T-cell (primary cell): ENCODE results near the gene SYT2. TPM values are rescaled to one million over a fixed set of nuclear protein-coding genes. Genes with fewer than 3 reads are reported as not detected.

Source experiments
- ATAC-seq, 4 experiments: fragments of 200-7000 bp in 3 of 4; fragments of 150-1000 bp in 1 of 4; cut with Tn5 transposase; replicated peaks in 1 of 4; 1 replicate in 3 of 4; 2 replicates in 1 of 4; pipeline ENCODE4 v1.10.0; 2021; ENCODE audit warnings: moderate library complexity in 3 of 4, mild to moderate bottlenecking in 2 of 4, moderate number of reproducible peaks in 1 of 4
- CTCF ChIA-PET, 2 donors: fragments of 300-600 bp; sonication (Branson Sonifier 250); formaldehyde crosslinking; loops; one replicate each; lab custom pipeline; 2022; ENCODE audit warnings: antibody characterized with exemption in 2 of 2; lab: Charles Lee
- POLR2A ChIA-PET, 2 donors: fragments of 300-600 bp; sonication (Branson Sonifier 250); formaldehyde crosslinking; loops; one replicate each; lab custom pipeline; 2022; ENCODE audit warnings: antibody characterized with exemption in 2 of 2; lab: Charles Lee
- DNase-seq, 35 experiments: peaks; one replicate each; pipeline versions ENCODE4 v3.0.0 to v3.0.0-alpha.2; 2013 to 2023
- H3K27ac ChIP-seq: one replicate; pipeline ENCODE4 v1.5.1; 2013; ENCODE audit warnings: low read length
- H3K27me3 ChIP-seq, 2 experiments: replicated peaks in 1 of 2; 1 replicate in 1 of 2; 2 replicates in 1 of 2; pipeline versions ENCODE4 v1.6.1 to v1.7.0; 2013; ENCODE audit warnings: low read length in 1 of 2, mixed read lengths in 1 of 2; ENCODE audit not compliant: control insufficient read depth in 2 of 2, insufficient read depth in 2 of 2; ENCODE audit errors: extremely low read depth in 1 of 2
- H3K36me3 ChIP-seq, 2 donors: 1 replicate in 1 of 2; 2 replicates in 1 of 2; pipeline versions ENCODE4 v1.6.1 to v1.7.0; 2013; ENCODE audit warnings: low read length in 1 of 2; ENCODE audit not compliant: control insufficient read depth in 2 of 2, insufficient read depth in 1 of 2; ENCODE audit errors: extremely low read depth in 1 of 2
- H3K4me1 ChIP-seq, 2 experiments: 1 replicate in 1 of 2; 2 replicates in 1 of 2; pipeline versions ENCODE4 v1.6.1 to v1.7.0; 2013; ENCODE audit warnings: low read length in 2 of 2, mixed read lengths in 1 of 2; ENCODE audit not compliant: insufficient read depth in 2 of 2, control insufficient read depth in 1 of 2; ENCODE audit errors: extremely low read depth in 1 of 2
- H3K4me3 ChIP-seq, 2 donors: 1 replicate in 1 of 2; 2 replicates in 1 of 2; pipeline versions ENCODE4 v1.5.1 to v1.7.0; 2013; ENCODE audit warnings: mild to moderate bottlenecking in 2 of 2, low read length in 1 of 2, moderate library complexity in 1 of 2; ENCODE audit not compliant: control insufficient read depth in 1 of 2; ENCODE audit errors: extremely low read depth in 1 of 2
- H3K9me3 ChIP-seq: 2 replicates; pipeline ENCODE4 v1.7.0; 2013
- H3K27ac Mint-ChIP-seq, 2 donors: one replicate each; pipeline ENCODE4 v1.8.0; 2020 to 2021; ENCODE audit warnings: mild to moderate bottlenecking in 2 of 2, mixed read lengths in 2 of 2
- H3K27me3 Mint-ChIP-seq, 2 donors: one replicate each; pipeline ENCODE4 v1.8.0; 2021 to 2022; ENCODE audit warnings: mixed read lengths in 2 of 2
- H3K36me3 Mint-ChIP-seq: one replicate; pipeline ENCODE4 v1.8.0; 2021; ENCODE audit warnings: mixed read lengths
- H3K4me1 Mint-ChIP-seq, 3 donors: one replicate each; pipeline ENCODE4 v1.8.0; 2020 to 2022; ENCODE audit warnings: mixed read lengths in 3 of 3, mild to moderate bottlenecking in 1 of 3
- H3K4me3 Mint-ChIP-seq, 3 donors: one replicate each; pipeline ENCODE4 v1.8.0; 2020 to 2022; ENCODE audit warnings: mild to moderate bottlenecking in 3 of 3, mixed read lengths in 3 of 3, moderate library complexity in 3 of 3
- H3K9me3 Mint-ChIP-seq, 3 donors: one replicate each; pipeline ENCODE4 v1.8.0; 2020 to 2022; ENCODE audit warnings: mixed read lengths in 3 of 3
- WGBS: methylation state at CpG from one replicate; pipeline ENCODE4 v1.1.5; 2013; ENCODE audit warnings: missing lambda C conversion rate; ENCODE audit not compliant: insufficient coverage; 5-methylcytosine and 5-hydroxymethylcytosine counted together
- total RNA-seq, 35 experiments: library from RNA in 6 of 35; stranded (reverse) in 6 of 35; fragments of 120-200 nt in 1 of 35; gene quantifications; one replicate each; pipeline versions ENCODE4 v1.2.1 to v1.2.4 and lab custom pipeline; 2013 to 2026

Gene SYT2
- total RNA-seq, 5 donors from 2014 or later (not counting 1 experiment from before 2014, with no cell fraction given): 0.03 to 0.07 (median 0.06) TPM; not detected in 2

- Histone ChIP-seq H3K4me1 (no peaks in the 10 kb centered on the region), H3K36me3 (no peaks in the 10 kb centered on the region), H3K27me3 (peaks cover 0 to 43% of the 10 kb centered on the region in 2 experiments), H3K27ac (no peak overlapping the region), H3K4me3 (no peak overlapping the region), H3K9me3 (no peaks in the 10 kb centered on the region)
- Mint-ChIP-seq H3K27ac (no peak overlapping the region), H3K27me3 (peaks cover 49 to 68% of the 10 kb centered on the region in 2 donors), H3K9me3 (peaks cover 2 to 4% (median 4%) of the 10 kb centered on the region in 3 donors), H3K4me1 (no peaks in the 10 kb centered on the region), H3K36me3 (no peaks in the 10 kb centered on the region), H3K4me3 (no peak overlapping the region)
- 70% methylated on average over 1 of the region's 2 CpGs for WGBS
- ChIA-PET POLR2A (no interaction called here), CTCF (interaction anchor here in 1 of 2 donors (0.6 to 0.9 kb wide), 2 partner anchors 33 to 193 kb away, joined by 3 read pairs; no protein-coding TSS in a partner anchor)
- no peak for ATAC-seq
- DNase-seq: no peak
Measured at GRCh38 chr1:202691816-202692215, 18.4 kb downstream of the SYT2 start.

GRCh38 chr1:202689493-202690342 lies 20.5 kb downstream of the SYT2 start:
- Mint-ChIP-seq H3K4me3 (no peak overlapping the region), H3K27ac (no peak overlapping the region), H3K4me1 (no peaks in the 10 kb centered on the region), H3K9me3 (peaks cover 2 to 4% (median 4%) of the 10 kb centered on the region in 3 donors), H3K27me3 (peaks cover 36 to 58% of the 10 kb centered on the region in 2 donors), H3K36me3 (no peaks in the 10 kb centered on the region)
- Histone ChIP-seq H3K4me1 (no peaks in the 10 kb centered on the region), H3K9me3 (no peaks in the 10 kb centered on the region), H3K4me3 (no peak overlapping the region), H3K27ac (no peak overlapping the region), H3K27me3 (peaks cover 0 to 40% of the 10 kb centered on the region in 2 experiments), H3K36me3 (no peaks in the 10 kb centered on the region)
- POLR2A ChIA-PET: no interaction called here
- no peak for ATAC-seq
- 69% methylated on average over 5 of the region's 9 CpGs for WGBS
- no peak for DNase-seq
- CTCF ChIA-PET: no interaction called here

- ChIA-PET CTCF (interaction anchor here in 1 of 2 donors (0.8 kb wide), 1 partner anchor 13 kb away, joined by 4 read pairs; no protein-coding TSS in a partner anchor), POLR2A (no interaction called here)
- Histone ChIP-seq H3K9me3 (no peaks in the 10 kb centered on the region), H3K27me3 (peaks cover 0 to 39% of the 10 kb centered on the region in 2 experiments), H3K36me3 (no peaks in the 10 kb centered on the region), H3K4me3 (no peak overlapping the region), H3K4me1 (no peaks in the 10 kb centered on the region), H3K27ac (no peak overlapping the region)
- Mint-ChIP-seq H3K36me3 (no peaks in the 10 kb centered on the region), H3K4me3 (no peak overlapping the region), H3K9me3 (peaks cover 2 to 4% (median 4%) of the 10 kb centered on the region in 3 donors), H3K27me3 (peaks cover 34 to 54% of the 10 kb centered on the region in 2 donors), H3K4me1 (no peaks in the 10 kb centered on the region), H3K27ac (no peak overlapping the region)
- no CpG with 5 or more reads among the region's 3 CpGs for WGBS
- DNase-seq (no peak), ATAC-seq (no peak)
Measured at GRCh38 chr1:202689082-202689481, 21.2 kb downstream of the SYT2 start.

- CTCF ChIA-PET: interaction anchor here in 1 of 2 donors (0.8 kb wide), 1 partner anchor 13 kb away, joined by 4 read pairs; no protein-coding TSS in a partner anchor
Measured at GRCh38 chr1:202688401-202688800, 21.9 kb downstream of the SYT2 start.

GRCh38 chr1:202687798-202688197 lies 22.5 kb downstream of the SYT2 start:
- H3K27me3 ChIP-seq: peaks cover 0 to 35% of the 10 kb centered on the region in 2 experiments
- Mint-ChIP-seq H3K9me3 (no peaks in the 10 kb centered on the region), H3K27me3 (peaks cover 40 to 46% of the 10 kb centered on the region in 2 donors)

More at GRCh38 chr1:202688401-202688800, 21.9 kb downstream of the SYT2 start:
- ATAC-seq: no peak
- H3K27ac ChIP-seq: no peak overlapping the region
- DNase-seq: no peak
- Mint-ChIP-seq H3K4me1 (no peaks in the 10 kb centered on the region), H3K9me3 (peaks cover 2 to 4% (median 4%) of the 10 kb centered on the region in 3 donors), H3K27ac (no peak overlapping the region), H3K36me3 (no peaks in the 10 kb centered on the region), H3K4me3 (no peak overlapping the region), H3K27me3 (peaks cover 35 to 50% of the 10 kb centered on the region in 2 donors)
- POLR2A ChIA-PET: no interaction called here
- WGBS: 49% methylated on average over 3 of the region's 7 CpGs
- no peaks in the 10 kb centered on the region for H3K36me3 ChIP-seq
- peaks cover 0 to 35% of the 10 kb centered on the region in 2 experiments for H3K27me3 ChIP-seq
- no peak overlapping the region for H3K4me3 ChIP-seq
- no peaks in the 10 kb centered on the region for H3K9me3 ChIP-seq
- no peaks in the 10 kb centered on the region for H3K4me1 ChIP-seq

GRCh38 chr1:202687370-202687769 lies 22.9 kb downstream of the SYT2 start:
- Mint-ChIP-seq H3K4me1 (no peaks in the 10 kb centered on the region), H3K27me3 (peaks cover 44 to 51% of the 10 kb centered on the region in 2 donors), H3K9me3 (no peaks in the 10 kb centered on the region), H3K36me3 (no peaks in the 10 kb centered on the region), H3K27ac (no peak overlapping the region), H3K4me3 (no peak overlapping the region)
- ChIA-PET CTCF (no interaction called here), POLR2A (interaction anchor here in 1 of 2 donors (0.6 kb wide), 1 partner anchor 176 kb away, joined by 5 read pairs; no protein-coding TSS in a partner anchor)
- Histone ChIP-seq H3K36me3 (no peaks in the 10 kb centered on the region), H3K27me3 (peaks cover 0 to 35% of the 10 kb centered on the region in 2 experiments), H3K4me3 (no peak overlapping the region), H3K9me3 (no peaks in the 10 kb centered on the region), H3K27ac (no peak overlapping the region), H3K4me1 (no peaks in the 10 kb centered on the region)
- 82% methylated on average over 7 of the region's 11 CpGs for WGBS
- DNase-seq (no peak), ATAC-seq (no peak)

More at GRCh38 chr1:202687798-202688197, 22.5 kb downstream of the SYT2 start:
- no peaks in the 10 kb centered on the region for H3K36me3 Mint-ChIP-seq
- ATAC-seq (no peak), DNase-seq (no peak)
- H3K4me1 Mint-ChIP-seq: no peaks in the 10 kb centered on the region
- WGBS: 83% methylated on average over 1 of the region's 3 CpGs
- H3K4me3 ChIP-seq: no peak overlapping the region
- no peaks in the 10 kb centered on the region for H3K4me1 ChIP-seq
- H3K36me3 ChIP-seq: no peaks in the 10 kb centered on the region
- POLR2A ChIA-PET: interaction anchor here in 1 of 2 donors (0.6 kb wide), 1 partner anchor 175 kb away, joined by 5 read pairs; no protein-coding TSS in a partner anchor
- CTCF ChIA-PET: no interaction called here
- H3K27ac ChIP-seq: no peak overlapping the region
- H3K27ac Mint-ChIP-seq: no peak overlapping the region
- no peak overlapping the region for H3K4me3 Mint-ChIP-seq
- no peaks in the 10 kb centered on the region for H3K9me3 ChIP-seq
